NB4 (cell line): ENCODE data around the gene PKD2.

ENCODE experiments used
- DNase-seq: peaks from one replicate; pipeline ENCODE4 v3.0.0; 2010; ENCODE audit warnings: low read depth
- H3K4me3 ChIP-seq: one replicate; pipeline ENCODE4 v1.5.1; 2011; ENCODE audit warnings: mild to moderate bottlenecking, low read depth, low read length, moderate library complexity
- CTCF ChIP-seq: IDR thresholded peaks from one replicate; pipeline ENCODE4 v1.5.1; 2012; ENCODE audit warnings: low read depth, low read length
- MAX ChIP-seq: IDR thresholded peaks from 2 replicates; pipeline ENCODE4 v1.6.1; 2011; ENCODE audit warnings: low read depth, low read length
- MYC ChIP-seq: IDR thresholded peaks from 2 replicates; pipeline ENCODE4 v1.6.1; 2011; ENCODE audit warnings: low read depth, low read length
- POLR2A ChIP-seq: IDR thresholded peaks from 2 replicates; pipeline ENCODE4 v1.6.1; 2011; ENCODE audit warnings: mild to moderate bottlenecking; ENCODE audit not compliant: insufficient read length; ENCODE audit errors: extremely low read depth

PKD2 gene

GRCh38 chr4:88064410-88064809 lies 57.0 kb downstream of the PKD2 start:
- no peak for TF ChIP-seq POLR2A
- no peak for DNase-seq
- no peak overlapping the region for H3K4me3 ChIP-seq

GRCh38 chr4:88070031-88070430 lies 62.6 kb downstream of the PKD2 start:
- no peak for DNase-seq
- no peak for TF ChIP-seq CTCF
- no peak for TF ChIP-seq MYC
- TF ChIP-seq POLR2A, result no peak
- TF ChIP-seq MAX, result no peak
- H3K4me3 ChIP-seq, result no peak overlapping the region

GRCh38 chr4:88075336-88075735 lies 67.9 kb downstream of the PKD2 start:
- no peak for DNase-seq
- no peak for TF ChIP-seq POLR2A
- TF ChIP-seq MYC, result no peak
- no peak for TF ChIP-seq MAX
- no peak for TF ChIP-seq CTCF
- H3K4me3 ChIP-seq, result no peak overlapping the region

GRCh38 chr4:88077911-88078524 lies 70.6 kb downstream of the PKD2 start:
- DNase-seq, result no peak
- TF ChIP-seq MAX (no peak), CTCF (no peak), POLR2A (no peak), MYC (no peak)
- no peak overlapping the region for H3K4me3 ChIP-seq

- DNase-seq, result no peak
- H3K4me3 ChIP-seq, result no peak overlapping the region
- TF ChIP-seq MYC (no peak), MAX (no peak), POLR2A (no peak), CTCF (no peak)
Measured at GRCh38 chr4:88078579-88078978, 71.1 kb downstream of the PKD2 start.

- H3K4me3 ChIP-seq, result no peak overlapping the region
- no peak for DNase-seq
- TF ChIP-seq CTCF (no peak), POLR2A (no peak), MYC (no peak), MAX (no peak)
Measured at GRCh38 chr4:88080626-88081025, 73.2 kb downstream of the PKD2 start.
